ENCODE results near the gene SERPINB2. TPM values are rescaled to one million over a fixed set of nuclear protein-coding genes. Genes with fewer than 3 reads are reported as not detected.

Gene SERPINB2
- total RNA-seq, 1 experiment from 2014 or later: not detected

- Histone ChIP-seq H3K9me2 (ENCODE audit: insufficient read depth) (no peaks in the 10 kb centered on the region), H3K36me3 (ENCODE audit: control insufficient read depth in 1 of 2, insufficient read depth in 2 of 2, low read length in 2 of 2) (no peaks in the 10 kb centered on the region), H3K27me3 (ENCODE audit: insufficient read depth, low read length) (no peaks in the 10 kb centered on the region), H3K79me2 (ENCODE audit: insufficient read depth, low read length) (no peaks in the 10 kb centered on the region), H2AFZ (ENCODE audit: low read depth, low read length, poor library complexity, severe bottlenecking) (peak overlapping the region; percentile 97), H3K4me2 (ENCODE audit: low read length) (peak overlapping the region; percentile 65), H3K27ac (ENCODE audit: low read depth, low read length) (no peak overlapping the region), H3K4me1 (ENCODE audit: control insufficient read depth in 1 of 2, insufficient read depth in 2 of 2, low read length in 2 of 2) (peaks cover 0 to 10% of the 10 kb centered on the region in 2 experiments; a peak in 1 of 4 replicates), H3K9me3 (ENCODE audit: control insufficient read depth in 1 of 2, insufficient read depth in 1 of 2, low read depth in 1 of 2, low read length in 2 of 2) (no peaks in the 10 kb centered on the region), H4K20me1 (ENCODE audit: insufficient read depth) (no peaks in the 10 kb centered on the region), H3K4me3 (replicated peaks in 1 of 2; ENCODE audit: low read depth in 1 of 2, low read length in 2 of 2) (peak overlapping the region; percentile 22 to 37), H3K9ac (ENCODE audit: low read length) (no peak overlapping the region)
- DNase-seq (ENCODE audit: low read depth, low spot score) (peak; percentile 64), ATAC-seq (peak; percentile 100)
- intact Hi-C loops (cut with micrococcal nuclease): loop anchor here (1.0 to 2.0 kb wide), 3 partner anchors 86 to 426 kb away; no protein-coding TSS in a partner anchor
- BruUV-seq (replicated peaks): no TSS peak
- ChIA-PET RAD21 (ENCODE audit: low non-redundant PET in 1 of 2, low total read pairs in 2 of 2, uncharacterized antibody in 2 of 2, unreplicated experiment in 2 of 2) (interaction anchor here (0.6 to 1.4 kb wide), 4 partner anchors 9 to 418 kb away, joined by 3 to 5 read pairs (median 4); no protein-coding TSS in a partner anchor), POLR2A (interaction anchor here (1.1 kb wide), 2 partner anchors 9 to 34 kb away, joined by 3 read pairs; partner anchors contain the start of gene SERPINB8), CTCF (interaction anchor here (0.6 to 2.0 kb wide), 16 partner anchors 13 to 425 kb away, joined by 3 to 15 read pairs (median 4); partner anchors contain the start of genes SERPINB10 and SERPINB2)
- TF ChIP-seq POLR2A (IDR thresholded peaks at IDR 0.05; ENCODE audit: borderline replicate concordance, extremely low read depth, insufficient read depth, insufficient read length) (no peak), ZFX (IDR thresholded peaks at IDR 0.05) (no peak), JUND (IDR thresholded peaks at IDR 0.05) (no peak), ATF3 (IDR thresholded peaks at IDR 0.05) (no peak), RAD21 (IDR thresholded peaks at IDR 0.05; ENCODE audit: low read depth) (peak; percentile 73), POLR2AphosphoS5 (IDR thresholded peaks at IDR 0.05; ENCODE audit: low read depth, low read length) (0 out of 2 replicates have a peak, but pooled peaks have one; percentile 25), ZBTB33 (IDR thresholded peaks at IDR 0.05; ENCODE audit: extremely low read depth, insufficient replicate concordance, low read length) (no peak), EZH2phosphoT487 (IDR thresholded peaks at IDR 0.05; ENCODE audit: borderline replicate concordance) (no peak), SIN3A (IDR thresholded peaks at IDR 0.05; ENCODE audit: low read depth) (no peak), ZNF274 (IDR thresholded peaks at IDR 0.05; ENCODE audit: low read depth, low read length) (no peak), YY1 (IDR thresholded peaks at IDR 0.05; ENCODE audit: extremely low read depth, insufficient replicate concordance, low read depth, low read length) (peak; percentile 31), EGR1 (IDR thresholded peaks at IDR 0.05; ENCODE audit: low read depth) (no peak), REST (IDR thresholded peaks at IDR 0.05; ENCODE audit: low read depth) (no peak), CBX3 (IDR thresholded peaks at IDR 0.05; ENCODE audit: low read depth) (peak; percentile 31; the same call in 1 of the 2 replicates), ELF1 (IDR thresholded peaks at IDR 0.05; ENCODE audit: borderline replicate concordance, low read depth) (peak; percentile 71), SRF (IDR thresholded peaks at IDR 0.05; ENCODE audit: low read depth) (no peak), MAX (IDR thresholded peaks at IDR 0.05) (no peak), TCF7L2 (IDR thresholded peaks at IDR 0.05; ENCODE audit: borderline replicate concordance, extremely low read depth, insufficient read depth, insufficient read length) (no peak)
Observed at GRCh38 chr18:63936156-63936931, 48.8 kb downstream of the SERPINB2 start.
